ENCODE results near the gene FAM171A1. TPM values are rescaled to one million over a fixed set of nuclear protein-coding genes. Genes with fewer than 3 reads are reported as not detected.

The FAM171A1 gene
- total RNA-seq, 2 donors from 2014 or later: 36.5 to 39.0 TPM

GRCh38 chr10:15216700-15217099, 154.4 kb downstream of the FAM171A1 start:
- no peak overlapping the region for H3K4me3 Mint-ChIP-seq
- 80 to 97% methylated on average over 2 to 5 of the region's 6 CpGs for WGBS, 2 experiments (ENCODE audit: insufficient coverage in 1 of 2, insufficient read length in 1 of 2)

GRCh38 chr10:15214237-15214636, 156.9 kb downstream of the FAM171A1 start:
- no peaks in the 10 kb centered on the region for H3K9me3 ChIP-seq (ENCODE audit: control insufficient read depth, low read length)
- no peaks in the 10 kb centered on the region for H3K27me3 ChIP-seq (ENCODE audit: control insufficient read depth, insufficient read depth, low read length, poor library complexity, severe bottlenecking)
- H3K27ac ChIP-seq (ENCODE audit: low read depth, low read length): no peak overlapping the region
- peaks cover 8% of the 10 kb centered on the region for H3K4me1 Mint-ChIP-seq
- no peaks in the 10 kb centered on the region for H3K27me3 Mint-ChIP-seq (ENCODE audit: insufficient read depth)
- no peak overlapping the region for H3K9ac ChIP-seq (ENCODE audit: extremely low read depth, low read length, poor library complexity, severe bottlenecking)
- H3K9me3 Mint-ChIP-seq: no peaks in the 10 kb centered on the region
- 93 to 94% methylated on average over 12 to 17 of the region's 17 CpGs for WGBS, 2 experiments (ENCODE audit: insufficient coverage in 1 of 2, insufficient read length in 1 of 2)
- peaks cover 3% of the 10 kb centered on the region for H3K4me1 ChIP-seq (ENCODE audit: control insufficient read depth, insufficient read depth, low read length)
- H3K27ac Mint-ChIP-seq: no peak overlapping the region
- peaks cover 38% of the 10 kb centered on the region for H3K36me3 ChIP-seq (ENCODE audit: control insufficient read depth, insufficient read depth, low read length)
- H3K4me3 Mint-ChIP-seq: no peak overlapping the region
- DNase-seq: no peak
- H3K36me3 Mint-ChIP-seq (ENCODE audit: low read depth): peaks cover 46% of the 10 kb centered on the region
- no peak for TF ChIP-seq CTCF (conservative IDR thresholded peaks at IDR 0.05)
- H3K4me3 ChIP-seq (ENCODE audit: low read length): no peak overlapping the region

More at GRCh38 chr10:15216700-15217099, 154.4 kb downstream of the FAM171A1 start:
- H3K9me3 Mint-ChIP-seq: no peaks in the 10 kb centered on the region
- Histone ChIP-seq H3K36me3 (ENCODE audit: control insufficient read depth, insufficient read depth, low read length) (peaks cover 47% of the 10 kb centered on the region), H3K4me3 (ENCODE audit: low read length) (no peak overlapping the region), H3K27me3 (ENCODE audit: control insufficient read depth, insufficient read depth, low read length, poor library complexity, severe bottlenecking) (no peaks in the 10 kb centered on the region), H3K4me1 (ENCODE audit: control insufficient read depth, insufficient read depth, low read length) (no peaks in the 10 kb centered on the region), H3K9me3 (ENCODE audit: control insufficient read depth, low read length) (no peaks in the 10 kb centered on the region), H3K27ac (ENCODE audit: low read depth, low read length) (no peak overlapping the region), H3K9ac (ENCODE audit: extremely low read depth, low read length, poor library complexity, severe bottlenecking) (no peak overlapping the region)
- TF ChIP-seq CTCF (conservative IDR thresholded peaks at IDR 0.05): no peak
- H3K36me3 Mint-ChIP-seq (ENCODE audit: low read depth): peaks cover 52% of the 10 kb centered on the region
- no peaks in the 10 kb centered on the region for H3K4me1 Mint-ChIP-seq
- H3K27me3 Mint-ChIP-seq (ENCODE audit: insufficient read depth): no peaks in the 10 kb centered on the region
- no peak overlapping the region for H3K27ac Mint-ChIP-seq
- no peak for DNase-seq

GRCh38 chr10:15213461-15213861, 157.6 kb downstream of the FAM171A1 start:
- no peak overlapping the region for H3K27ac Mint-ChIP-seq
- H3K9me3 Mint-ChIP-seq: no peaks in the 10 kb centered on the region
- H3K9me3 ChIP-seq (ENCODE audit: control insufficient read depth, low read length): no peaks in the 10 kb centered on the region
- 96 to 99% methylated on average over 14 to 18 of the region's 18 CpGs for WGBS, 2 experiments (ENCODE audit: insufficient coverage in 1 of 2, insufficient read length in 1 of 2)
- no peak overlapping the region for H3K9ac ChIP-seq (ENCODE audit: extremely low read depth, low read length, poor library complexity, severe bottlenecking)
- peaks cover 39% of the 10 kb centered on the region for H3K36me3 Mint-ChIP-seq (ENCODE audit: low read depth)
- peaks cover 3% of the 10 kb centered on the region for H3K4me1 ChIP-seq (ENCODE audit: control insufficient read depth, insufficient read depth, low read length)
- H3K4me3 ChIP-seq (ENCODE audit: low read length): no peak overlapping the region
- TF ChIP-seq CTCF (conservative IDR thresholded peaks at IDR 0.05): no peak
- H3K27ac ChIP-seq (ENCODE audit: low read depth, low read length): no peak overlapping the region
- H3K27me3 Mint-ChIP-seq (ENCODE audit: insufficient read depth): no peaks in the 10 kb centered on the region
- no peaks in the 10 kb centered on the region for H3K27me3 ChIP-seq (ENCODE audit: control insufficient read depth, insufficient read depth, low read length, poor library complexity, severe bottlenecking)
- no peak for DNase-seq
- peaks cover 8% of the 10 kb centered on the region for H3K4me1 Mint-ChIP-seq
- H3K36me3 ChIP-seq (ENCODE audit: control insufficient read depth, insufficient read depth, low read length): peaks cover 31% of the 10 kb centered on the region
- no peak overlapping the region for H3K4me3 Mint-ChIP-seq
